ENCODE measurements around the gene AVPR2. TPM values are rescaled to one million over a fixed set of nuclear protein-coding genes. Genes with fewer than 3 reads are reported as not detected.

The AVPR2 gene
- total and polyA plus RNA-seq, 2 donors (not counting 1 experiment from before 2014, with no cell fraction given), result 0.12 TPM; not detected in 1

GRCh38 chrX:153903238-153903980 lies 1.1 kb upstream of the AVPR2 start:
- H4K20me1 ChIP-seq (ENCODE audit: control insufficient read depth, insufficient read depth, low read length, poor library complexity, severe bottlenecking), result no peaks in the 10 kb centered on the region
- H2AFZ ChIP-seq (ENCODE audit: insufficient read depth, low read depth, low read length, poor library complexity, severe bottlenecking), result peak overlapping the region; percentile 22
- Mint-ChIP-seq H3K4me3 (peak overlapping the region; percentile 73), H3K27me3 (no peaks in the 10 kb centered on the region), H3K4me1 (peaks cover 49% of the 10 kb centered on the region), H3K9me3 (ENCODE audit: insufficient read depth) (no peaks in the 10 kb centered on the region), H3K27ac (peak overlapping the region; percentile 95)
- H3K9me3 ChIP-seq (ENCODE audit: control extremely low read depth in 1 of 3, control insufficient read depth in 2 of 3, insufficient read depth in 1 of 3, low read length in 2 of 3), result no peaks in the 10 kb centered on the region
- no peak overlapping the region for H3K4me3 ChIP-seq (ENCODE audit: control extremely low read depth in 1 of 5, extremely low read depth in 1 of 5, insufficient read depth in 1 of 5, low read depth in 2 of 5, low read length in 4 of 5)
- peaks cover 0 to 4% of the 10 kb centered on the region in 2 experiments for H3K36me3 ChIP-seq (replicated peaks in 1 of 2; ENCODE audit: control extremely low read depth in 1 of 2, control insufficient read depth in 1 of 2, extremely low read depth in 1 of 2, insufficient read depth in 2 of 2, low read length in 1 of 2)
- TF ChIP-seq EZH2 (IDR thresholded peaks at IDR 0.05; ENCODE audit: borderline replicate concordance, insufficient read depth, low read depth, low read length, poor library complexity, severe bottlenecking), result no peak
- TF ChIP-seq CTCF (IDR thresholded peaks at IDR 0.05), result no peak
- no peak for ATAC-seq (ENCODE audit: low read depth)
- CTCF ChIA-PET, result no interaction called here
- H3K79me2 ChIP-seq (ENCODE audit: control insufficient read depth, insufficient read depth, low read length), result no peaks in the 10 kb centered on the region
- intact Hi-C loops (cut with micrococcal nuclease), result no loop called here
- whole genome bisulfite sequencing (ENCODE audit: insufficient coverage), result 42% methylated on average over 11 of the region's 18 CpGs
- no peak overlapping the region for H3K9ac ChIP-seq (ENCODE audit: low read length)
- POLR2A ChIA-PET, result interaction anchor here (0.5 to 0.9 kb wide), 2 partner anchors 7 to 21 kb away, joined by 3 to 5 read pairs; no protein-coding TSS in a partner anchor
- DNase-seq, result no peak
- H3K4me2 ChIP-seq (replicated peaks; ENCODE audit: low read depth, low read length, poor library complexity, severe bottlenecking), result peak overlapping the region; percentile 47
- peaks cover 45 to 48% of the 10 kb centered on the region in 2 donors for H3K4me1 ChIP-seq (ENCODE audit: control insufficient read depth in 2 of 2, insufficient read depth in 2 of 2, low read length in 2 of 2)
- peak overlapping the region in 1 of 2 donors; percentile 52 for H3K27ac ChIP-seq (ENCODE audit: low read length in 2 of 2)
- no peaks in the 10 kb centered on the region for H3K27me3 ChIP-seq (replicated peaks in 1 of 4; ENCODE audit: control extremely low read depth in 1 of 4, control insufficient read depth in 3 of 4, insufficient read depth in 4 of 4, low read length in 3 of 4)

GRCh38 chrX:153905481-153906095 lies 1.1 kb downstream of the AVPR2 start:
- no peak overlapping the region for H3K9ac ChIP-seq (ENCODE audit: low read length)
- WGBS (ENCODE audit: insufficient coverage), result 97% methylated on average over 30 of the region's 32 CpGs
- no peak overlapping the region for H3K27ac ChIP-seq (ENCODE audit: low read length in 2 of 2)
- no peak overlapping the region for H3K4me2 ChIP-seq (replicated peaks; ENCODE audit: low read depth, low read length, poor library complexity, severe bottlenecking)
- peaks cover 0 to 18% of the 10 kb centered on the region in 2 experiments for H3K36me3 ChIP-seq (replicated peaks in 1 of 2; ENCODE audit: control extremely low read depth in 1 of 2, control insufficient read depth in 1 of 2, extremely low read depth in 1 of 2, insufficient read depth in 2 of 2, low read length in 1 of 2)
- intact Hi-C loops (cut with micrococcal nuclease), result no loop called here
- no peak overlapping the region for H3K4me3 ChIP-seq (ENCODE audit: control extremely low read depth in 1 of 5, extremely low read depth in 1 of 5, insufficient read depth in 1 of 5, low read depth in 2 of 5, low read length in 4 of 5)
- DNase-seq (no peak), ATAC-seq (ENCODE audit: low read depth) (no peak)
- Mint-ChIP-seq H3K9me3 (ENCODE audit: insufficient read depth) (no peaks in the 10 kb centered on the region), H3K4me1 (peaks cover 43% of the 10 kb centered on the region), H3K27ac (peak overlapping the region; percentile 68), H3K4me3 (no peak overlapping the region), H3K27me3 (no peaks in the 10 kb centered on the region)
- CTCF ChIA-PET, result no interaction called here
- peaks cover 17% of the 10 kb centered on the region for H4K20me1 ChIP-seq (ENCODE audit: control insufficient read depth, insufficient read depth, low read length, poor library complexity, severe bottlenecking)
- H2AFZ ChIP-seq (ENCODE audit: insufficient read depth, low read depth, low read length, poor library complexity, severe bottlenecking), result no peak overlapping the region
- H3K27me3 ChIP-seq (replicated peaks in 1 of 4; ENCODE audit: control extremely low read depth in 1 of 4, control insufficient read depth in 3 of 4, insufficient read depth in 4 of 4, low read length in 3 of 4), result no peaks in the 10 kb centered on the region
- TF ChIP-seq EZH2 (IDR thresholded peaks at IDR 0.05; ENCODE audit: borderline replicate concordance, insufficient read depth, low read depth, low read length, poor library complexity, severe bottlenecking) (no peak), CTCF (IDR thresholded peaks at IDR 0.05) (no peak)
- POLR2A ChIA-PET, result no interaction called here
- H3K9me3 ChIP-seq (ENCODE audit: control extremely low read depth in 1 of 3, control insufficient read depth in 2 of 3, insufficient read depth in 1 of 3, low read length in 2 of 3), result no peaks in the 10 kb centered on the region
- peaks cover 43 to 45% of the 10 kb centered on the region in 2 donors for H3K4me1 ChIP-seq (ENCODE audit: control insufficient read depth in 2 of 2, insufficient read depth in 2 of 2, low read length in 2 of 2)
- no peaks in the 10 kb centered on the region for H3K79me2 ChIP-seq (ENCODE audit: control insufficient read depth, insufficient read depth, low read length)
